NCI-H69 (cell line): ENCODE results near the gene ABCC9.

ENCODE experiments used
- DNase-seq: peaks from one replicate; lab custom pipeline; 2025; lab: John Stamatoyannopoulos, UW

The ABCC9 gene

DNA sequence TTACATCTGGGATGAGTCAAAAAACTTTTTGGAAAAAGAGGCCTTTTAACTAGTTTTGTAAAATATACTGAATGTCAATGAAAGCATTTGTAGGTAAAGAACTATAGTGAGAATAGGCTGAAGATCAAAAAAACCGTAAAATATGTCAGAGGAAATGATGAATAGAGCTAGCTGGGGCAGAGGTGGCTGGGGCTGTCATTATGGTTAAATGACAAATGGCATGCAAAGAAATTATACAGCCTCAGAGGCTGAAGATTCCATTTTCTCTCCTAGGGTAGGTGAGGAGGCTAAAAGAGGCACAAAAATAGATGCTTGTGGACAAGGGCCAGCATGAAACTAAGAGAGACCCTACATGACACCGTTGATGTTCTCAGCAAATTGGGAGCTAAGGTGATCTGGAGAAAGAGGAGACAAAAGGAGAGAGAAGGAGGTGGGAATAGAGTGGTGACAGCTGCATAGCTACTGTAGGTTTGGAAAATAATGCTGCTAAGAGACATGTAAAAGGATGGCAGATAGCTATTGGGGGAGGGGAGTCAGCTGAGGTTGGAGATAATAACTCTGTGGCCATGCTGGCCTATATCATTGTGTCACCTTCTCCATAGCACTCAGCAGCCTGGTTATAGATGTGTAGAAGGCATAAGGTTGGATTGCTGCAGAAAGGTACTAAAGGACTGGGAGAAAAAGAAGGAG, 63.8 kb downstream of the ABCC9 start:
- no peak for DNase-seq

GRCh38 chr12:21865846-21866245, 75.4 kb downstream of the ABCC9 start:
- no peak for DNase-seq

DNA sequence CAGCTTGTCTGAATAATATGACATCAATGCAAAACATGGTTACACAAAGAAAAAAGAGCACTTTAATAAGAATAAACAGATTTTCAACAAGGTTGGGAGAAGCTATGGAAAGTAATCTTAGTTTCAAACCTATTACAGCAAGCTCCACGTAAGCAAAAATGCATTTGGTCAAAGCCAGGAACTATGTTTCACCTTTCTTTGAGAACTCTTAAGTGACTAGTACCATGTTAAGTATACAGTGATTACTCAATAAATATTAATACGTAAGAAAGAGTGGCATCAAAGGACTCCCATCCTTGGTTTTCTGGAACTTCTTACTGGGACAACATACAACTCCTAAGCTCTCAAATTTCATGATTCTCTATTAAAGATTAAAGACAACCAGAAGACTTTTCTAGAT, 80.7 kb downstream of the ABCC9 start:
- DNase-seq: no peak

GRCh38 chr12:21860128-21860527, 81.1 kb downstream of the ABCC9 start:
- DNase-seq: no peak

DNA sequence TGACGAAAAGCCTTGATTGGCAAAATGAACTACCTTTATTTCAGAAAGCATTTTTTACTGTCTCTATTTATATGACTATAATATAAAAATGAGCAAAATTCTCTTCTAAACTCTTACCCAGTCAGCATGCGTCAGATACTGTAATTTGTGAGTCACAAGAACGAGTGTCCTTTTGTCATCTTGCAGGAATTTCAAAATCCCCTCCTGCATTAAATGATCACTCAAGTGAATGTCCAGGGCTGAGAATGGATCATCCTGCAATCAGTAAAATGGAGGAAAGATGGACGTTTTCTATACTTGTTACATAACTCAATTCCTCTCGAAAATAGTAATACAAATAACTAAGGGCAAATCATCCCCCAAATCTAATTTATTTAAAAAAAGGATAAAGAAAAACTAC, 89.0 kb downstream of the ABCC9 start:
- DNase-seq: no peak

GRCh38 chr12:21851151-21851550, 90.1 kb downstream of the ABCC9 start:
- DNase-seq: no peak

- DNase-seq: no peak
These were observed 90.8 kb downstream of the ABCC9 start for GRCh38 chr12:21850419-21850818.

DNA sequence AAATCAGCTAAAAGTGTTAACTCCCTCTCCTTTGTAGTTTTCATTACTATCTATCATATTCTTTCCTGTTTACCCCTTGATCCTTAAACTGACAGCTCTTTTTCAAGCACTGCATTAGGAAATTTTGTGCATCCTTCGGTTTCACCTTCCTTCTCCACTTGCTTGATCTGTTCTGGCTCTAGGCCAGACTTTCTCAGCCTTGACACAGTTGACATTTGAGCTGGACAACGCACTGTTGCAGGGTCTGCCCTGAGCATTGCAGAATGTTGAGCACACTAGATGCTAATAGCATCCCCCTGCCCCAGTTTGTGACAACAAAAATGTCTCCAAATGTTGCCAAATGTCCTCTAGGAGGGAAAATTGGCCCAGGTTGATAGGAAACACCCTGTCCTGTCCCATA, 91.3 kb downstream of the ABCC9 start:
- DNase-seq: no peak

- no peak for DNase-seq
These were observed 93.0 kb downstream of the ABCC9 start for GRCh38 chr12:21848192-21848591.

DNA sequence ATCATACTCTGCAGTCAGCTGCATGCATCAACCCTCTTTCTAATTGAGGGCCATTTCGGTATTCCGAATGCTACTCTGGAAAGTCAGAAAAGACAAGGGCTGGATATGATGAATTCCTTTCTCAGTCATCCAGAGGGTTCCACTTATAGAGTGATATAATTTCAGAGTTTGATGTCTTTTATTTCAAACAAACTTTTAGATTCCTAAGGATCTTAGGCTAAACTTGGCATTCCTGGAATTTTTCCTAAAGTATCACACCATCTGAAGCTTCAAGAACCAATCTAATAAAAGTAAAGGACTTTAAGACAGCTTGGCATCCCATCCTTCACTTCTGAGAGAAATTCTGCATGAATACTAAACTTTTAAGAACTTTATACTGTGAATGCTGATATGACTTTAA, 97.4 kb downstream of the ABCC9 start:
- no peak for DNase-seq

DNA sequence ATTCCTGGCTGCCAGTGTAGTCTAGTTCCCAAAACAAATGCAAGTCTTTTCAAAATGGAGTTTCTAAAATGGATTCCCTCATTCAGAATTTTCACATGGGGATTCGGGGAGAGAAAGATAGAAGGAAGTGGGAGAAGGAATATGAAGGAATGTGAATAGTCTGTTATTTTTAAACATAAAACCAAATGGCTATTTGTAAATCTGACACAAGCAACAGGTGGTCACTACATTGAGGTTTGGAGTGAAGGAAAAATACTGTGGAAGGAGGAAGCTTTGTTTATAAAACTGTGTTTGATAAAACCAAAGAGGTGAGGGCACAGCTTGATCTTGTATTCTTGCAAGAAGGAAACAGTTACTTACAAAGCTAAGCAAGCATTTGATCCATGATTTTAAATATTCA, 101.5 kb downstream of the ABCC9 start:
- no peak for DNase-seq

- DNase-seq: no peak
These were observed 103.4 kb downstream of the ABCC9 start for GRCh38 chr12:21837847-21838246.

- no peak for DNase-seq
These were observed 109.4 kb downstream of the ABCC9 start for GRCh38 chr12:21831791-21832344.

DNA sequence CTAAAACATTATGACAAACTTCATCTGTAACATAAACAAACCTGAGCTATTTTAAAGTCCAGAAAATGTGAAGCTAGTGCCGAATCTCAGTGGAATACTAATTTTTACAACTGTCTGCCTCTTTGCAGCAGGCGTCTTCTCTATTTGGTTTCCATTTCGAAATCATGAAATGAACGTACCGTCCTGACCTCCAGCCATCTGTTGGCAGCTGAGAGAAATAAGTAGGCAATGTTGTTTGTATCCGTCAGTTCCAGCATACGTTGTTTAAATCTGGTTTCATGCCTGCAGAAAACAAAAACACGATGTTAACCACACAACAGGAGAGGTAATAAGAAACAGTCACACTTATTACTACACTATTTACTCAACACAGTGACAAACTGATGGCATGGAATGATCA, 112.4 kb downstream of the ABCC9 start:
- peak; percentile 20 for DNase-seq

- DNase-seq: peak; percentile 20
These were observed 113.0 kb downstream of the ABCC9 start for GRCh38 chr12:21828136-21828775.

- peak; percentile 4 for DNase-seq
These were observed 114.1 kb downstream of the ABCC9 start for GRCh38 chr12:21827083-21827482.

DNA sequence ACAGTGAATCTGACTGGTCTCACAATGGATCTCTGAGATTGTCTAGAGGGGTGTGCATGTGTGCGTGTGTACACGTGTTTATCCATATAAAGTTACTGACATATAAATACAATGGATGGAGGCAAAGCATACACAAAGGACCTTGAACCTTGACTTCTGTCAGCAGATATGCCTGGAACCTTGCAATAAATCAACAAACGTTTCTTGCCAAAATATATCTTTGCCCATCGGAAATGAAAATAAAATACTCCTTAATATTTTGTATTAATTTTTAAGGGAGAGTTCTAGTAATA, 114.7 kb downstream of the ABCC9 start:
- DNase-seq: no peak

DNA sequence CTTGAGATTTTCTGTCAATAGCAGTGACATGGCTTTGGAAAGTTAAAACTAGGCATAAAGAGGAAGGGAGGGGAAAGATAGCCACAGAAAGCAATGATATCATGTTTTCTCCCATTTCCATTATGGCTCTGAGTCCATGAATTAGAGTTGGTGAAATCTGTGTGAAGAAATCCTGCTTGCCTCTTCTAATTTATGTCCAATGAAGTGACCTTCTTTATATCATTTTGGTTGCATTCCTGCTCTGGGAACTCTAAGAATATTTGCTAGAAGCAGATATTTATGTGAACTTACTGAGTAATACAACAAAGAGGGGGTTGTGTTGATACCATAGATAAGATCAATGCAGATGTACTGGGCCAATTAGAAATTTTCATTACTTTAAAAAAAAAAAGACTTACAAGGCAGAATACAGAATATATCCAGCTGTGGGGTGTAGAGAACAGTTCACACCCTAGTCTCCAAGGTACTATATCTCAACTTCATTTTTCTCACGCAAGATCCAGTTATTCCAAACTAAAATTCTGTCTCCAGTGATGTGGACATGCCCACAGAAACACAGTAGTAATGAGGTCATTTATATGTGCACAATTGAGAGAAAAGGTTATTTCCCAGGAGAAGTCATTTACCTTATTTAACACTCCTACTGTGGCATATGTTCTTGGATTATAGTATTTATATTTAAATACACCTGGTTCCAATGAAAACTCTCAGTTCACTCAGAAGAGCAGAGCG, 115.2 kb downstream of the ABCC9 start:
- DNase-seq: no peak

DNA sequence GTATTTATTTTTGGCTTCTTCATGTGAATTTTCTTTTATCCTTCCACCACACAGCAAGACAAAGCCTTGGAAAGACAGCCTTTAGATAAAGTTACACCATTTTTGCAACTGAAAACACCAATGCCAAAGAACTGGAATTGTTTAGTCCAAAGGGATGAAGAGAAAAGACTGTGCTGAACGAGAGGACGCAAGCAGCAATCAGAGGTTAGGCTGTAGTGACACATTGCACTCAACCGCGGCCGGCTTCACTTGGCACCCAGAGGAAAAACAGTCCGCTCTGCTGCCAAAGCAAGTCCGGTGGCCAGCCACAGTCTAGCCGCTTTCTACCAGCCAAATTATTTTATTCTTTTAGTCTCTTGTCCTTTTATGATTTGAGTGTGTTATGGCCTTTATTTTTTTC, 117.6 kb downstream of the ABCC9 start:
- no peak for DNase-seq

- DNase-seq: no peak
These were observed 121.5 kb downstream of the ABCC9 start for GRCh38 chr12:21819678-21820077.

- DNase-seq: no peak
These were observed 122.0 kb downstream of the ABCC9 start for GRCh38 chr12:21819236-21819635.

- DNase-seq: no peak
These were observed 122.6 kb downstream of the ABCC9 start for GRCh38 chr12:21818627-21819026.
